Astrocyte of the spinal cord (primary cell): ENCODE measurements around the gene SUPT16H.
"Not testable (repeated sequence)": the region's sequence is repeated elsewhere in the genome, so short reads cannot be mapped to it uniquely, and the experiment has no call there.

ENCODE experiments used
- DNase-seq: peaks from one replicate; pipeline ENCODE4 v3.0.0; 2011; ENCODE audit warnings: low read depth, low spot score
- H3K4me3 ChIP-seq: 2 replicates; pipeline ENCODE4 v1.5.1; 2011; ENCODE audit warnings: low read depth, mild to moderate bottlenecking, low read length, moderate library complexity
- in situ Hi-C: cut with HindIII; loops from 2 replicates; pipeline ENCODE4 v1.10.0; 2017; ENCODE audit warnings: low sequenced_read_pairs
- TF ChIP-seq, protein P1 (sequence below): IDR thresholded peaks from 2 replicates; pipeline ENCODE4 v1.5.1; 2012; ENCODE audit warnings: low read depth, mild to moderate bottlenecking, low read length, inconsistent platforms

SUPT16H gene

DNA sequence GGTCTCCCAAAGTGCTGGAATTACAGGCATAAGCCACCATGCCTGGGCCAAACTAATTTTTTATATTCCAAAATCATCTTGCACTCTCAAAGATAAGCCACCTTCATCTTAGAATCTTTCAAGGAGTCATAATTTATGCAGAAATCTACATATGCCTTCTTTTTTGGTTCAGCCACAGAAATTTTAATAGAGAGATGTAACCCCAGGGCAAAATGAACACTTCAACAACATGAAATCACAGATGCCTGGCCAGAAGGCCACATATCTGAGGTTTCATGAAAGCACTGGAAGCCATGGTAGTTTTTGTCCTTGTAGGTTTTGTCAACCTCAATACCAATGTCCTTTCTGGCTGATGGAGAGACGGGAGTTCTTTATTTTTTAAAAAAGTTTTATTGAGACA lies 9.8 kb downstream of the SUPT16H start:
- no peak overlapping the region for H3K4me3 ChIP-seq
- TF ChIP-seq, protein P1, sequence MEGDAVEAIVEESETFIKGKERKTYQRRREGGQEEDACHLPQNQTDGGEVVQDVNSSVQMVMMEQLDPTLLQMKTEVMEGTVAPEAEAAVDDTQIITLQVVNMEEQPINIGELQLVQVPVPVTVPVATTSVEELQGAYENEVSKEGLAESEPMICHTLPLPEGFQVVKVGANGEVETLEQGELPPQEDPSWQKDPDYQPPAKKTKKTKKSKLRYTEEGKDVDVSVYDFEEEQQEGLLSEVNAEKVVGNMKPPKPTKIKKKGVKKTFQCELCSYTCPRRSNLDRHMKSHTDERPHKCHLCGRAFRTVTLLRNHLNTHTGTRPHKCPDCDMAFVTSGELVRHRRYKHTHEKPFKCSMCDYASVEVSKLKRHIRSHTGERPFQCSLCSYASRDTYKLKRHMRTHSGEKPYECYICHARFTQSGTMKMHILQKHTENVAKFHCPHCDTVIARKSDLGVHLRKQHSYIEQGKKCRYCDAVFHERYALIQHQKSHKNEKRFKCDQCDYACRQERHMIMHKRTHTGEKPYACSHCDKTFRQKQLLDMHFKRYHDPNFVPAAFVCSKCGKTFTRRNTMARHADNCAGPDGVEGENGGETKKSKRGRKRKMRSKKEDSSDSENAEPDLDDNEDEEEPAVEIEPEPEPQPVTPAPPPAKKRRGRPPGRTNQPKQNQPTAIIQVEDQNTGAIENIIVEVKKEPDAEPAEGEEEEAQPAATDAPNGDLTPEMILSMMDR, result no peak
- no peak for DNase-seq
- in situ Hi-C loops, result no loop called here

DNA sequence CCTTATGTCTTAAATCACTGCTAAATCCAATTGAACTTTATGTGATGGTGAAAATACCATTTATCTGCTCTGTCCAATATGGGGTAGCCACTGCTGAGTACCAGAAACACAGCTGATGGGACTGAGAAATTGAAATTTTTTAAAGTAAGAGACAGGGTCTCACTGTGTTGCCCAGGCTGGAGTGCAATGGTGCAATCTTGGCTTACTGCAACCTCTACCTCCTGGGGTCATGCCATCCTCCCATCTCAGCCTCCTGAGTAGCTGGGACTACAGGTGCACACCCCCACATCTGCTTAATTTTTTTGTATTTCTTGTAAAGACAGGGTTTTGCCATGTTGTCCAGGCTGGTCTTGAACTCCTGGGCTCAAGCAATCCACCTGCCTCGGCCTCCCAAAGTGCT lies 11.0 kb downstream of the SUPT16H start:
- in situ Hi-C loops, H3K4me3 ChIP-seq, DNase-seq: not testable (repeated sequence)

DNA sequence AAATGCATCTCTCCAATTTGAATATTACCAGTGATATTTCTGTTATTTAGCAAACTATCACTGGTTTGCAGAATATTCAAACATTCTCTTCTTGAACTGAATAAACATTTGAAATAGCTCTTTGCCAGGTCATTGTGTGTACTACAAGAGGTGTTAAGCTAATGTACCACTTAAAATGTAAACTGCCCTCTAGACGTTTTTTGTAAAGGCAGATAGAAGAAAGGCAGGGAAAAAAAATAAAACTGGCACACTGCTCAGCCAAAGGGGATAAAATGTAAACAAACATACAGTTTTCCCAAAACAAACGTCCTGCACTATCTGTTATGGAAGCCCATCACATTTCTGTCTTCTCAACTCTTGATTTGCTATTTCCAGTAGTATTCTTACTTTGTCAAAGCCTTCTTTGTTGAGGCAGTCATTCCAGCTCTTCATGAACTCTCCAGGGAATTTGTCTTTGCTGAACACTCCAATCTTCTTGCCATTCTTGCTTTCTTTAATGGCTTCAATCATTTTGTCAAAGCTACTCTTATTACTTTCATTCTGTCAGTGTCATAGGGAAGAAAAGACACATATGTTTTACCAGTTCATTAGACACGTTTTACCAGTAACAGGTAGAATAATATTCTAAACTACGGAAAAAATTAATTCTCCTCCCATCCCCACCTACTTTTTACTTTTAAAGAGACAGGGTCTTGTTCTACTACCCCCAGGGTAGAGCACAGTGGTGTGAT lies 13.7 kb downstream of the SUPT16H start:
- H3K4me3 ChIP-seq, result no peak overlapping the region
- DNase-seq, result no peak
- TF ChIP-seq, protein P1, result no peak
- in situ Hi-C loops, result no loop called here

DNA sequence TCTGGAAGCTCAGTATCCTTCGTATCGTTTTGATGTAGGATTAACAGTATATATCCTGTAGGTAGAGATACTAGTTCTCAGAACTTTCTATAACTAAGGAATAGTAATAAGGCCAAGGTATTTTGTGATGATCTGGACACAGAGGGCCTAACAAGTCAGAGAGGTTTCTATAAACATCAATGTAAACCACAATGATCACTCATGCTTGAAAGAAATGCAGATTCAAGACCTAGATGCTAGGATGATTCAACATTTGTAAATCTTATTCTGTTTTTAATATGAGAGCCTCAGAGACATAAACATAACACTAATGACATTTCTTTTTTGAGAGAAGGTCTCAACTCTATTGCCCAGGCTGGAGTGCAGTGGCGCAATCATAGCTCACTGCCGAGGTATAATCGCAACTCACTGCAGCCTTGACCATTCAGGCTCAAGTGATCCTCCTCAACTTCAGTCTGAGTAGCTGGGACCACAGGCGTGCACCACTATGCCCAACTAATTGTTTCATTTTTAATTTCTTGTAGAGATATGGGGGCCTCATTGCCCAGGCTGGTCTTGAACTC lies 16.2 kb downstream of the SUPT16H start:
- TF ChIP-seq, protein P1, result no peak
- in situ Hi-C loops, result no loop called here
- DNase-seq, result no peak
- no peak overlapping the region for H3K4me3 ChIP-seq

DNA sequence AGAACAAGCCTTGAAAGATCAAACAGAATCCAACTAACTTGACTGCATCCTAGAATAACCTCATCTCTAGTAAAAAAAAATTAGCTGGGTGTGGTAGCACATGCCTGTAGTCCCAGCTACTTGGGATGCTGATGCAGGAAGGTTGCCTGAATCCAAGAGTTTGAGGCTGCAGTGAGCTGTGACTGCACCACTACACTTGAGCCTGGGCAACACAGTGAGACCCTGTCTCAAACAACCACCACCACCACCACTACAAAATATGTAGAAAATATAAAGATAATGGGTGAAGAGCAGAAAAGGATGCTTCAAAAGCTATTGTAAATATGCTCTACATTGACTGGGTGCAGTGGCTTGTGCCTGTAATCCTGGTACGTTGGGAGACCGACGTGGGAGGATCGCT lies 27.3 kb downstream of the SUPT16H start:
- TF ChIP-seq, protein P1, result no peak
- no peak for DNase-seq
- no peak overlapping the region for H3K4me3 ChIP-seq
- in situ Hi-C loops, result no loop called here

DNA sequence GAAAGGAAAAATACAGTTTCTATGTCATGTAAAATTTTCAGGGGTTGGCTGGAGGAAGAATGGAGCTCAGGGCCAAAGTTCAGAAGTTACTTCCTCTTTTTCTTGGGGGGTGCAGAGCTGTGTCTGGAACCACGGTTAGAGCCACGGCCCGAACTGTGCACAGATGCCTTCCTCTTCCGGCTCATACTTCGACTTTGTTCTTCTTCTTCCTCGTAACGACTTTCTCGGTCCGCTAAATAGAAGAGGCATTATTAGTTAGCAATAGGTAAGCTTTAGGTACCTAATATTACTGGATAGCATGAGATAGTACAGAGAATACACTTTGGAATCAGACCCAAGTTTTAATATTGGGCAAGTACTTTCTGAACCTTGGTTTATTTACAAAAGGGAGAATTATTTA lies 31.2 kb downstream of the SUPT16H start:
- DNase-seq, result no peak
- H3K4me3 ChIP-seq, result no peak overlapping the region
- TF ChIP-seq, protein P1, result no peak
- in situ Hi-C loops, result no loop called here

DNA sequence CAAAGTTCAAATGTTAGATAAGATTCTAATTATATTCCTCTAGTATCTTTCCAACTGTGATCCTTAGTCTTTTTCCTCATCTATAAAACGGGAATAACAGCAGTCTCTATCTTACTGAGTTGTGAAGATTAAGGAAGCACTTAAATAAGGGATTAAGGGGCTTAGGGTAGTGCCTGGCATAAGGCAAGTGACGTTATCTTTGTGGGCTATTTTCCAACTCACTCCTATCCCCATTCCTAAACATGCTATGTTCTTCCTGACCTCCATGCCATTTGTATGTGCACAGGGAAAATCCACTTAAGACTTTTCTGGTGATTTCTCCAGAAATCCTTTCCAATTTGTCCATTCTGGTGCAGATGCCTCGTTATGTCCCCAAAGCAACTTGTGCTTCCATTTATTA lies 33.3 kb downstream of the SUPT16H start:
- in situ Hi-C loops, result no loop called here
- DNase-seq, result no peak
- H3K4me3 ChIP-seq, result no peak overlapping the region
- TF ChIP-seq, protein P1, result no peak
